ENCODE measurements around the gene FMO2.

DNA sequence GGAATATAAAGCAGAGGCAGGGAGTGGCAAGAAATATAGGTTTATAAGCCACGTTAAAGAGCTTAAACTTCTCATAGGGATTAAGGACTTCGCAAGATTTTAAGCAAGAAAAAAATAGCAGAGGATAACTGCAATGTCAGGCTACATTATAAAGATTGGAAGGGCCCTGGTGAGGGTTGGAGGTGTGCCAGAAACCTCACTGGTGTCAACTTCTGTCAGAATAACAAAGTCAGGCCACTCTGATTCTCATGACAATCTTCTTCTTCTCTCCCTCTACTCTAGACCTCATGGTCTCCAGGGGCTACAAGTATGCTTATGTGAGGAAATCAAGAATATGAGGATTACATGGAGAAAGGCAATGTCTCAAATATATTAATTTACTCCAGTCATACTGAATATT, 32.6 kb upstream of the FMO2 start:
- TF ChIP-seq, protein P1, sequence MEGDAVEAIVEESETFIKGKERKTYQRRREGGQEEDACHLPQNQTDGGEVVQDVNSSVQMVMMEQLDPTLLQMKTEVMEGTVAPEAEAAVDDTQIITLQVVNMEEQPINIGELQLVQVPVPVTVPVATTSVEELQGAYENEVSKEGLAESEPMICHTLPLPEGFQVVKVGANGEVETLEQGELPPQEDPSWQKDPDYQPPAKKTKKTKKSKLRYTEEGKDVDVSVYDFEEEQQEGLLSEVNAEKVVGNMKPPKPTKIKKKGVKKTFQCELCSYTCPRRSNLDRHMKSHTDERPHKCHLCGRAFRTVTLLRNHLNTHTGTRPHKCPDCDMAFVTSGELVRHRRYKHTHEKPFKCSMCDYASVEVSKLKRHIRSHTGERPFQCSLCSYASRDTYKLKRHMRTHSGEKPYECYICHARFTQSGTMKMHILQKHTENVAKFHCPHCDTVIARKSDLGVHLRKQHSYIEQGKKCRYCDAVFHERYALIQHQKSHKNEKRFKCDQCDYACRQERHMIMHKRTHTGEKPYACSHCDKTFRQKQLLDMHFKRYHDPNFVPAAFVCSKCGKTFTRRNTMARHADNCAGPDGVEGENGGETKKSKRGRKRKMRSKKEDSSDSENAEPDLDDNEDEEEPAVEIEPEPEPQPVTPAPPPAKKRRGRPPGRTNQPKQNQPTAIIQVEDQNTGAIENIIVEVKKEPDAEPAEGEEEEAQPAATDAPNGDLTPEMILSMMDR (IDR thresholded peaks at IDR 0.05): no peak
- no peak for TF ChIP-seq POLR2A (IDR thresholded peaks at IDR 0.05)

Data from body of pancreas (tissue), 4 donors.